ENCODE data around the gene C10orf95.

GRCh38 chr10:102492344-102492939 is 41.1 kb upstream of the C10orf95 start:
- TF ChIP-seq CTCF (IDR thresholded peaks at IDR 0.05) (no peak), EP300 (IDR thresholded peaks at IDR 0.05) (no peak), POLR2A (IDR thresholded peaks at IDR 0.05) (no peak), POLR2AphosphoS5 (IDR thresholded peaks at IDR 0.05) (peak in 1 of 2 donors; percentile 15)
